K562 (cell line): ENCODE data around the gene CCDC85B. TPM values are rescaled to one million over a fixed set of nuclear protein-coding genes. Genes with fewer than 3 reads are reported as not detected.
A peak's percentile ranks its signal among the peaks of the same experiment; 100 is the strongest.

Experiments used
- JUN ChIP-seq, 2 experiments: sonication (generic) in 1 of 2; formaldehyde crosslinking in 1 of 2; IDR thresholded peaks; 2 replicates each; pipeline versions ENCODE4 v1.6.1 to v1.8.0; 2012 to 2022; ENCODE audit warnings: borderline replicate concordance in 2 of 2, mild to moderate bottlenecking in 2 of 2, improper control_type of control experiment in 1 of 2, low read depth in 1 of 2, low read length in 1 of 2, missing genetic modification reagents in 1 of 2
- PHF8 ChIP-seq: fragments of 200-600 bp; sonication (generic); IDR thresholded peaks from 2 replicates; pipeline ENCODE4 v1.6.1; 2012; ENCODE audit warnings: mixed run types, mild to moderate bottlenecking, inconsistent platforms, low read length, moderate library complexity, borderline replicate concordance
- RBM14 ChIP-seq: fragments of 200-400 bp; formaldehyde crosslinking; IDR thresholded peaks from 2 replicates; pipeline ENCODE4 v1.6.1; 2018; ENCODE audit warnings: low read depth, mild to moderate bottlenecking, low read length, moderate library complexity, borderline replicate concordance; ENCODE audit not compliant: insufficient read depth
- TEAD4 ChIP-seq, 2 experiments: sonication (generic) in 1 of 2; formaldehyde crosslinking in 1 of 2; IDR thresholded peaks; 2 replicates each; pipeline versions ENCODE4 v1.6.1 to v1.8.0; 2012 to 2022; ENCODE audit warnings: borderline replicate concordance in 1 of 2, inconsistent platforms in 1 of 2, low read length in 1 of 2, mild to moderate bottlenecking in 1 of 2, missing genetic modification reagents in 1 of 2
- ZC3H4 ChIP-seq: sonication (generic); formaldehyde crosslinking; IDR thresholded peaks from 2 replicates; pipeline ENCODE4 v1.9.0; 2021; ENCODE audit warnings: missing genetic modification reagents, borderline replicate concordance
- ZNF583 ChIP-seq: fragments of 250-450 bp; sonication (Bioruptor Pico); IDR thresholded peaks from 2 replicates; pipeline ENCODE4 v1.4.0; 2020
- polyA plus RNA-seq, 8 experiments: library from polyadenylated mRNA; depleted of rRNA in 4 of 8; stranded (reverse) in 5 of 8; unstranded in 3 of 8; fragments of >200 nt; fragmentation: Nextera tagmentation in 2 of 8; fragmentation: Illumina TruSeq in 1 of 8; extraction: Ambion mirVana in 2 of 8; extraction: Trizol in 1 of 8; gene quantifications; 2 replicates each; pipeline versions ENCODE4 v1.2.1 to v1.2.3, GENCODE V29; 2011 to 2014; ENCODE audit warnings: inconsistent platforms in 1 of 8, missing spikeins in 1 of 8
- total RNA-seq, 7 experiments: library from RNA; depleted of rRNA in 6 of 7; stranded (reverse); fragments of >200 nt in 6 of 7; fragmentation: Illumina TruSeq in 2 of 7; extraction: Trizol in 2 of 7; gene quantifications; 2 replicates each; pipeline versions ENCODE4 v1.2.1 to v1.2.3, GENCODE V29; 2011 to 2021; ENCODE audit warnings: low replicate concordance in 1 of 7
- TF ChIP-seq, protein P1 (sequence below): fragments of 200-600 bp; sonication (generic); IDR thresholded peaks from one replicate; pipeline ENCODE4 v1.6.1; 2012; ENCODE audit warnings: mild to moderate bottlenecking, low read depth, low read length, inconsistent platforms
- TF ChIP-seq, protein P2 (sequence below): sonication (generic); formaldehyde crosslinking; IDR thresholded peaks from 2 replicates; pipeline ENCODE4 v1.8.0; 2022; ENCODE audit warnings: missing genetic modification reagents, mild to moderate bottlenecking, moderate library complexity, borderline replicate concordance
- TF ChIP-seq, protein P3 (sequence below): fragments of 450-650 bp; IDR thresholded peaks from 2 replicates; pipeline ENCODE4 v1.6.1; 2016; ENCODE audit warnings: low read depth, mild to moderate bottlenecking, moderate library complexity
- TF ChIP-seq, protein P4 (sequence below): sonication (generic); formaldehyde crosslinking; IDR thresholded peaks from 2 replicates; pipeline ENCODE4 v1.8.1; 2023; ENCODE audit warnings: mild to moderate bottlenecking, missing genetic modification reagents

CCDC85B gene
- total and polyA plus RNA-seq, 9 of the 15 experiments (the other 6 are each of a cell fraction or from before 2014, with no cell fraction given), result 0.14 to 138 (median 6.2) TPM

DNA sequence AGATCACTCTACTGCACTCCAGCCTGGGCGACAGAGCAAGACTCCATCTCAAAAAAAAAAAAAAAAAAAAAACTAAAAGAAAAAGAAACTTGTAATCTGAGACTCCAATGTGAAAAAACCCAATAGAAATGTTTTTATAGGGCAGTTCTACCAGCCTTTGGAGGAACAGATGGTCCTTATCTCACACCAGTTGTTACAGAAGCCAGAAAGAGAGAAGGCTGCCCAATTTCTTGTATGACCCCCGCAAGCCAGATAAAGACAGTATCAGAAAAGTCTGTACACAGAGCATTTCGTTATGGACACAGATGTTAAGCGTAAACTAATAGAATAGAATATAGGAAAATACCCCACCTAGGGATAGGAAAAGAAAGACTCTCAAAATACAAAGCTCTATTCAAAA is 43.5 kb downstream of the CCDC85B start (continued):
- TF ChIP-seq, protein P1, sequence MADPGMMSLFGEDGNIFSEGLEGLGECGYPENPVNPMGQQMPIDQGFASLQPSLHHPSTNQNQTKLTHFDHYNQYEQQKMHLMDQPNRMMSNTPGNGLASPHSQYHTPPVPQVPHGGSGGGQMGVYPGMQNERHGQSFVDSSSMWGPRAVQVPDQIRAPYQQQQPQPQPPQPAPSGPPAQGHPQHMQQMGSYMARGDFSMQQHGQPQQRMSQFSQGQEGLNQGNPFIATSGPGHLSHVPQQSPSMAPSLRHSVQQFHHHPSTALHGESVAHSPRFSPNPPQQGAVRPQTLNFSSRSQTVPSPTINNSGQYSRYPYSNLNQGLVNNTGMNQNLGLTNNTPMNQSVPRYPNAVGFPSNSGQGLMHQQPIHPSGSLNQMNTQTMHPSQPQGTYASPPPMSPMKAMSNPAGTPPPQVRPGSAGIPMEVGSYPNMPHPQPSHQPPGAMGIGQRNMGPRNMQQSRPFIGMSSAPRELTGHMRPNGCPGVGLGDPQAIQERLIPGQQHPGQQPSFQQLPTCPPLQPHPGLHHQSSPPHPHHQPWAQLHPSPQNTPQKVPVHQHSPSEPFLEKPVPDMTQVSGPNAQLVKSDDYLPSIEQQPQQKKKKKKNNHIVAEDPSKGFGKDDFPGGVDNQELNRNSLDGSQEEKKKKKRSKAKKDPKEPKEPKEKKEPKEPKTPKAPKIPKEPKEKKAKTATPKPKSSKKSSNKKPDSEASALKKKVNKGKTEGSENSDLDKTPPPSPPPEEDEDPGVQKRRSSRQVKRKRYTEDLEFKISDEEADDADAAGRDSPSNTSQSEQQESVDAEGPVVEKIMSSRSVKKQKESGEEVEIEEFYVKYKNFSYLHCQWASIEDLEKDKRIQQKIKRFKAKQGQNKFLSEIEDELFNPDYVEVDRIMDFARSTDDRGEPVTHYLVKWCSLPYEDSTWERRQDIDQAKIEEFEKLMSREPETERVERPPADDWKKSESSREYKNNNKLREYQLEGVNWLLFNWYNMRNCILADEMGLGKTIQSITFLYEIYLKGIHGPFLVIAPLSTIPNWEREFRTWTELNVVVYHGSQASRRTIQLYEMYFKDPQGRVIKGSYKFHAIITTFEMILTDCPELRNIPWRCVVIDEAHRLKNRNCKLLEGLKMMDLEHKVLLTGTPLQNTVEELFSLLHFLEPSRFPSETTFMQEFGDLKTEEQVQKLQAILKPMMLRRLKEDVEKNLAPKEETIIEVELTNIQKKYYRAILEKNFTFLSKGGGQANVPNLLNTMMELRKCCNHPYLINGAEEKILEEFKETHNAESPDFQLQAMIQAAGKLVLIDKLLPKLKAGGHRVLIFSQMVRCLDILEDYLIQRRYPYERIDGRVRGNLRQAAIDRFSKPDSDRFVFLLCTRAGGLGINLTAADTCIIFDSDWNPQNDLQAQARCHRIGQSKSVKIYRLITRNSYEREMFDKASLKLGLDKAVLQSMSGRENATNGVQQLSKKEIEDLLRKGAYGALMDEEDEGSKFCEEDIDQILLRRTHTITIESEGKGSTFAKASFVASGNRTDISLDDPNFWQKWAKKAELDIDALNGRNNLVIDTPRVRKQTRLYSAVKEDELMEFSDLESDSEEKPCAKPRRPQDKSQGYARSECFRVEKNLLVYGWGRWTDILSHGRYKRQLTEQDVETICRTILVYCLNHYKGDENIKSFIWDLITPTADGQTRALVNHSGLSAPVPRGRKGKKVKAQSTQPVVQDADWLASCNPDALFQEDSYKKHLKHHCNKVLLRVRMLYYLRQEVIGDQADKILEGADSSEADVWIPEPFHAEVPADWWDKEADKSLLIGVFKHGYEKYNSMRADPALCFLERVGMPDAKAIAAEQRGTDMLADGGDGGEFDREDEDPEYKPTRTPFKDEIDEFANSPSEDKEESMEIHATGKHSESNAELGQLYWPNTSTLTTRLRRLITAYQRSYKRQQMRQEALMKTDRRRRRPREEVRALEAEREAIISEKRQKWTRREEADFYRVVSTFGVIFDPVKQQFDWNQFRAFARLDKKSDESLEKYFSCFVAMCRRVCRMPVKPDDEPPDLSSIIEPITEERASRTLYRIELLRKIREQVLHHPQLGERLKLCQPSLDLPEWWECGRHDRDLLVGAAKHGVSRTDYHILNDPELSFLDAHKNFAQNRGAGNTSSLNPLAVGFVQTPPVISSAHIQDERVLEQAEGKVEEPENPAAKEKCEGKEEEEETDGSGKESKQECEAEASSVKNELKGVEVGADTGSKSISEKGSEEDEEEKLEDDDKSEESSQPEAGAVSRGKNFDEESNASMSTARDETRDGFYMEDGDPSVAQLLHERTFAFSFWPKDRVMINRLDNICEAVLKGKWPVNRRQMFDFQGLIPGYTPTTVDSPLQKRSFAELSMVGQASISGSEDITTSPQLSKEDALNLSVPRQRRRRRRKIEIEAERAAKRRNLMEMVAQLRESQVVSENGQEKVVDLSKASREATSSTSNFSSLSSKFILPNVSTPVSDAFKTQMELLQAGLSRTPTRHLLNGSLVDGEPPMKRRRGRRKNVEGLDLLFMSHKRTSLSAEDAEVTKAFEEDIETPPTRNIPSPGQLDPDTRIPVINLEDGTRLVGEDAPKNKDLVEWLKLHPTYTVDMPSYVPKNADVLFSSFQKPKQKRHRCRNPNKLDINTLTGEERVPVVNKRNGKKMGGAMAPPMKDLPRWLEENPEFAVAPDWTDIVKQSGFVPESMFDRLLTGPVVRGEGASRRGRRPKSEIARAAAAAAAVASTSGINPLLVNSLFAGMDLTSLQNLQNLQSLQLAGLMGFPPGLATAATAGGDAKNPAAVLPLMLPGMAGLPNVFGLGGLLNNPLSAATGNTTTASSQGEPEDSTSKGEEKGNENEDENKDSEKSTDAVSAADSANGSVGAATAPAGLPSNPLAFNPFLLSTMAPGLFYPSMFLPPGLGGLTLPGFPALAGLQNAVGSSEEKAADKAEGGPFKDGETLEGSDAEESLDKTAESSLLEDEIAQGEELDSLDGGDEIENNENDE, result no peak
- TF ChIP-seq, protein P2, sequence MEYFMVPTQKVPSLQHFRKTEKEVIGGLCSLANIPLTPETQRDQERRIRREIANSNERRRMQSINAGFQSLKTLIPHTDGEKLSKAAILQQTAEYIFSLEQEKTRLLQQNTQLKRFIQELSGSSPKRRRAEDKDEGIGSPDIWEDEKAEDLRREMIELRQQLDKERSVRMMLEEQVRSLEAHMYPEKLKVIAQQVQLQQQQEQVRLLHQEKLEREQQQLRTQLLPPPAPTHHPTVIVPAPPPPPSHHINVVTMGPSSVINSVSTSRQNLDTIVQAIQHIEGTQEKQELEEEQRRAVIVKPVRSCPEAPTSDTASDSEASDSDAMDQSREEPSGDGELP (CRISPR knock-in tag), result no peak
- no peak for TF ChIP-seq ZNF583
- peak; percentile 84 for TF ChIP-seq TEAD4 (IDR thresholded peaks at IDR 0.05; ENCODE audit: low read length)
- no peak for TF ChIP-seq TEAD4 (CRISPR knock-in tag; IDR thresholded peaks at IDR 0.05; ENCODE audit: borderline replicate concordance)
- TF ChIP-seq ZC3H4, result no peak
- no peak for TF ChIP-seq RBM14
- no peak for TF ChIP-seq JUN (IDR thresholded peaks at IDR 0.05; ENCODE audit: borderline replicate concordance, low read depth, low read length)
- TF ChIP-seq JUN (CRISPR knock-in tag; IDR thresholded peaks at IDR 0.05; ENCODE audit: borderline replicate concordance), result no peak
- TF ChIP-seq, protein P3, sequence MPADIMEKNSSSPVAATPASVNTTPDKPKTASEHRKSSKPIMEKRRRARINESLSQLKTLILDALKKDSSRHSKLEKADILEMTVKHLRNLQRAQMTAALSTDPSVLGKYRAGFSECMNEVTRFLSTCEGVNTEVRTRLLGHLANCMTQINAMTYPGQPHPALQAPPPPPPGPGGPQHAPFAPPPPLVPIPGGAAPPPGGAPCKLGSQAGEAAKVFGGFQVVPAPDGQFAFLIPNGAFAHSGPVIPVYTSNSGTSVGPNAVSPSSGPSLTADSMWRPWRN, result no peak
- no peak for TF ChIP-seq PHF8
- TF ChIP-seq, protein P4, sequence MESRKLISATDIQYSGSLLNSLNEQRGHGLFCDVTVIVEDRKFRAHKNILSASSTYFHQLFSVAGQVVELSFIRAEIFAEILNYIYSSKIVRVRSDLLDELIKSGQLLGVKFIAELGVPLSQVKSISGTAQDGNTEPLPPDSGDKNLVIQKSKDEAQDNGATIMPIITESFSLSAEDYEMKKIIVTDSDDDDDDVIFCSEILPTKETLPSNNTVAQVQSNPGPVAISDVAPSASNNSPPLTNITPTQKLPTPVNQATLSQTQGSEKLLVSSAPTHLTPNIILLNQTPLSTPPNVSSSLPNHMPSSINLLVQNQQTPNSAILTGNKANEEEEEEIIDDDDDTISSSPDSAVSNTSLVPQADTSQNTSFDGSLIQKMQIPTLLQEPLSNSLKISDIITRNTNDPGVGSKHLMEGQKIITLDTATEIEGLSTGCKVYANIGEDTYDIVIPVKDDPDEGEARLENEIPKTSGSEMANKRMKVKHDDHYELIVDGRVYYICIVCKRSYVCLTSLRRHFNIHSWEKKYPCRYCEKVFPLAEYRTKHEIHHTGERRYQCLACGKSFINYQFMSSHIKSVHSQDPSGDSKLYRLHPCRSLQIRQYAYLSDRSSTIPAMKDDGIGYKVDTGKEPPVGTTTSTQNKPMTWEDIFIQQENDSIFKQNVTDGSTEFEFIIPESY (CRISPR knock-in tag), result no peak
